Measurements from ENCODE around the gene EXOC6B.

DNA sequence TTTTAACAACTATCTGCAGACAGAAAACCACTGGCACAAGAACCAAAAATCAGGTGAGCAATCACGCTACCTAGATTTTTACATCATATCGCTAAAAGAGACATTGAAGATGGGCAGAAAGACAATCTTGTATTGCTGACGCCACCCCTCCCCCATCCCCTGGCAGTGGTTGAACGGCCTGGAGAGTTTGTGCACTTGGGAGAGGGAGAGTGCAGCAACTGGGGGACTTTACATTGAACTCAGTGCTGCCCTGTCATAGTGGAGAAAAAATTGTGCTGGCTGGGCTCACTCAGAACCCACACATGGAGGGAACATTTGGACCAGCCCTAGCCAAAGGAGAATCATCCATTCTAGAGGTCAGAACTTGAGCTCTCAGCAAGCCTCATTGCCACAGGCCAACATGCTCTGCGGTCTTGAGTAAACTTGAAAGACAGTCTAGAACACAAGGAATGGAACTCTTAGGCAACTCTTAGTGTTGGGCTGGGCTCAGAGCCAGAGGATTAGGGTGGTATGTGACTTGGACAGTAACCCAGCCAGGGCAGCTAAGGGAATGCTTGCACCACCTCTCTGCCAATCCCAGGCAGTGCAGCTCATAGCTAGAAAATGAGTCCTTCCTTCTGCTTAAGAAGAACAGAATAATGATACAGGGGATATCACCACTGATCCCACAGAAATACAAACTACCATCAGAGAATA, 458.2 kb downstream of the EXOC6B start:
- no peak for TF ChIP-seq POLR2A (IDR thresholded peaks at IDR 0.05)
- TF ChIP-seq, protein P1, sequence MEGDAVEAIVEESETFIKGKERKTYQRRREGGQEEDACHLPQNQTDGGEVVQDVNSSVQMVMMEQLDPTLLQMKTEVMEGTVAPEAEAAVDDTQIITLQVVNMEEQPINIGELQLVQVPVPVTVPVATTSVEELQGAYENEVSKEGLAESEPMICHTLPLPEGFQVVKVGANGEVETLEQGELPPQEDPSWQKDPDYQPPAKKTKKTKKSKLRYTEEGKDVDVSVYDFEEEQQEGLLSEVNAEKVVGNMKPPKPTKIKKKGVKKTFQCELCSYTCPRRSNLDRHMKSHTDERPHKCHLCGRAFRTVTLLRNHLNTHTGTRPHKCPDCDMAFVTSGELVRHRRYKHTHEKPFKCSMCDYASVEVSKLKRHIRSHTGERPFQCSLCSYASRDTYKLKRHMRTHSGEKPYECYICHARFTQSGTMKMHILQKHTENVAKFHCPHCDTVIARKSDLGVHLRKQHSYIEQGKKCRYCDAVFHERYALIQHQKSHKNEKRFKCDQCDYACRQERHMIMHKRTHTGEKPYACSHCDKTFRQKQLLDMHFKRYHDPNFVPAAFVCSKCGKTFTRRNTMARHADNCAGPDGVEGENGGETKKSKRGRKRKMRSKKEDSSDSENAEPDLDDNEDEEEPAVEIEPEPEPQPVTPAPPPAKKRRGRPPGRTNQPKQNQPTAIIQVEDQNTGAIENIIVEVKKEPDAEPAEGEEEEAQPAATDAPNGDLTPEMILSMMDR (IDR thresholded peaks at IDR 0.05), result peak; percentile 3 to 50 (median 31)
